SU-DHL-6 (cell line): ENCODE data around the gene FH.

ENCODE experiments used
- CTCF ChIP-seq: fragments of 200-600 bp; sonication (generic); IDR thresholded peaks from one replicate; pipeline ENCODE4 v1.5.1; 2017; ENCODE audit warnings: antibody characterized with exemption, mild to moderate bottlenecking, low read length, moderate library complexity; ENCODE audit not compliant: insufficient read depth, poor library complexity, severe bottlenecking
- EZH2phosphoT487 ChIP-seq: fragments of 200-600 bp; sonication (generic), shearing (Covaris generic); conservative IDR thresholded peaks from 2 replicates; pipeline ENCODE4 v1.6.1; 2018; ENCODE audit warnings: mild to moderate bottlenecking, antibody characterized with exemption, low read length, moderate library complexity, mixed read lengths

GRCh38 chr1:241555526-241555925 is 36.0 kb upstream of the FH start:
- TF ChIP-seq CTCF (no peak), EZH2phosphoT487 (no peak)
